Body of pancreas (tissue), 4 donors: ENCODE results near the gene TUBB2A. TPM values are rescaled to one million over a fixed set of nuclear protein-coding genes. Genes with fewer than 3 reads are reported as not detected.
"Not testable (repeated sequence)": the region's sequence is repeated elsewhere in the genome, so short reads cannot be mapped to it uniquely, and the experiment has no call there.

Experiments
- ATAC-seq: fragments of 150-250 bp; one replicate; pipeline ENCODE4 v1.9.1; 2016
- DNase-seq, 4 donors: peaks; one replicate each; pipeline ENCODE4 v3.0.0-alpha.2; 2019
- H3K27ac ChIP-seq, 4 donors: fragments of 200-600 bp; sonication (generic); 1 replicate in 3 of 4; 2 replicates in 1 of 4; pipeline versions ENCODE4 v1.5.1 to v1.6.1; 2016 to 2019; ENCODE audit warnings: mild to moderate bottlenecking in 1 of 4, mixed read lengths in 1 of 4, moderate library complexity in 1 of 4
- H3K27me3 ChIP-seq, 2 donors: fragments of 200-600 bp; sonication (generic); one replicate each; pipeline ENCODE4 v1.6.0; 2016; ENCODE audit warnings: mild to moderate bottlenecking in 1 of 2
- H3K36me3 ChIP-seq, 2 donors: fragments of 200-600 bp; sonication (generic); replicated peaks in 1 of 2; 2 replicates each; pipeline ENCODE4 v1.5.1; 2016; ENCODE audit warnings: low read depth in 2 of 2; ENCODE audit not compliant: insufficient read depth in 1 of 2
- H3K4me1 ChIP-seq: fragments of 200-600 bp; sonication (generic); one replicate; pipeline ENCODE4 v1.6.0; 2016
- H3K4me3 ChIP-seq, 2 donors: fragments of 200-600 bp; sonication (generic); 1 replicate in 1 of 2; 2 replicates in 1 of 2; pipeline ENCODE4 v1.5.1; 2016 to 2019
- H3K9me3 ChIP-seq, 3 donors: fragments of 200-600 bp; sonication (generic); 1 replicate in 2 of 3; 2 replicates in 1 of 3; pipeline ENCODE4 v1.5.1; 2016
- POLR2A ChIP-seq, 3 donors: fragments of 450-650 bp; IDR thresholded peaks; one replicate each; pipeline ENCODE4 v1.6.1; 2016; ENCODE audit warnings: antibody characterized with exemption in 3 of 3, mild to moderate bottlenecking in 2 of 3
- whole genome bisulfite sequencing, 2 donors: methylation state at CpG; one replicate each; pipeline ENCODE4 v1.1.5; 2017; 5-methylcytosine and 5-hydroxymethylcytosine counted together
- intact Hi-C: fragments of 100-400 bp; cut with DNase I; formaldehyde crosslinking; loops from one replicate; pipeline ENCODE4 v1.15.1; 2023
- total RNA-seq, 2 donors: library from RNA; depleted of rRNA; stranded (reverse); fragments of >200 nt; gene quantifications; one replicate each; pipeline ENCODE4 v1.1.0, GENCODE V29; 2016
- TF ChIP-seq, protein P1 (sequence below), 7 experiments: fragments of 450-650 bp in 4 of 7; fragments of 200-600 bp in 3 of 7; sonication (generic) in 3 of 7; IDR thresholded peaks; one replicate each; pipeline ENCODE4 v1.5.1; 2016 to 2019; ENCODE audit warnings: antibody characterized with exemption in 7 of 7

TUBB2A gene
- total RNA-seq, 2 donors from 2014 or later, result 44.9 to 54.1 TPM

DNA sequence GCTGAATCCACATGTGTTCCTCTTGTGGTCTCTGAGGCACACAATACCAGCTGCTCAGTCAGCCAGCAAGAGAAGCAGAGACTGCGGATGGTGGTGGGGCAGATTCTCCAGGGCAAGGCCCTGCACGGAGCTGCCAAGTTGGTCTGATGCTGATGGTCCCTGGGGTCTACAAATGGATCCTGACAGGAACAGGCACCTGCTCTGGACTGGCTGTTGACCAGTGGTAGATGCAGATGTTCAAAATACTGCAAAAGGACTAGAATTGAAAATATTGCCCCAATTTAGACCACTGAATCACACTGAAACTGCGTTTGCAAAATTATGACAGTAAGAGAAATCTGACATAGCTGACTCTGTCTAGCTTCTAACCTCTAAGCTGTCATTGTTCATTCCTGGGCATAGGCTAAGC, 29.6 kb upstream of the TUBB2A start:
- Histone ChIP-seq H3K36me3 (no peaks in the 10 kb centered on the region), H3K4me3 (no peak overlapping the region), H3K9me3 (no peaks in the 10 kb centered on the region), H3K4me1 (no peaks in the 10 kb centered on the region), H3K27me3 (no peaks in the 10 kb centered on the region), H3K27ac (no peak overlapping the region)
- 91 to 94% methylated on average over 1 to 3 of the region's 3 CpGs for WGBS, 2 donors
- intact Hi-C loops, result no loop called here
- TF ChIP-seq POLR2A (IDR thresholded peaks at IDR 0.05), result no peak
- TF ChIP-seq, protein P1, sequence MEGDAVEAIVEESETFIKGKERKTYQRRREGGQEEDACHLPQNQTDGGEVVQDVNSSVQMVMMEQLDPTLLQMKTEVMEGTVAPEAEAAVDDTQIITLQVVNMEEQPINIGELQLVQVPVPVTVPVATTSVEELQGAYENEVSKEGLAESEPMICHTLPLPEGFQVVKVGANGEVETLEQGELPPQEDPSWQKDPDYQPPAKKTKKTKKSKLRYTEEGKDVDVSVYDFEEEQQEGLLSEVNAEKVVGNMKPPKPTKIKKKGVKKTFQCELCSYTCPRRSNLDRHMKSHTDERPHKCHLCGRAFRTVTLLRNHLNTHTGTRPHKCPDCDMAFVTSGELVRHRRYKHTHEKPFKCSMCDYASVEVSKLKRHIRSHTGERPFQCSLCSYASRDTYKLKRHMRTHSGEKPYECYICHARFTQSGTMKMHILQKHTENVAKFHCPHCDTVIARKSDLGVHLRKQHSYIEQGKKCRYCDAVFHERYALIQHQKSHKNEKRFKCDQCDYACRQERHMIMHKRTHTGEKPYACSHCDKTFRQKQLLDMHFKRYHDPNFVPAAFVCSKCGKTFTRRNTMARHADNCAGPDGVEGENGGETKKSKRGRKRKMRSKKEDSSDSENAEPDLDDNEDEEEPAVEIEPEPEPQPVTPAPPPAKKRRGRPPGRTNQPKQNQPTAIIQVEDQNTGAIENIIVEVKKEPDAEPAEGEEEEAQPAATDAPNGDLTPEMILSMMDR (IDR thresholded peaks at IDR 0.05), result no peak
- ATAC-seq (no peak), DNase-seq (no peak)

DNA sequence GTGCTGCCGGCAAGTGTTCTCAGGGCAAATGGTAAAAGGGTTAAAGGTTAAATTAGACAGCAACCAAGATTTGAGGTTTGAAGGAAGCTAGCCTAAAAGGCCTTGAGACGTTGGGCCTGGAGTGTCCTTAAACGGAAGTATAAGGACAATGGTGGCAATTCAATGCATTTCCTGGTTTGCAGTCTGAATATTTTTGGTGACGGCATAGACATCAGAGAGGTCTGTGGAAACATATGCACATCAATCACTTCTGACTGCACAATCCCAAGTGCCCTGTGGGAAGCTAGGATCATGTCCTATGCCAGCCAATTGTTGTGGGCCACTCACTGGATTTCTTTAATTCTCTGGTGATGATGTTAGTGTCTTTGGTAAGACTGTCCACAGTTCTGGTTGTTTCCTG, 25.7 kb upstream of the TUBB2A start:
- no peak overlapping the region for H3K4me3 ChIP-seq
- TF ChIP-seq, protein P1 (IDR thresholded peaks at IDR 0.05), result no peak
- no peak for TF ChIP-seq POLR2A (IDR thresholded peaks at IDR 0.05)
- no peaks in the 10 kb centered on the region for H3K36me3 ChIP-seq
- intact Hi-C loops, result no loop called here
- no peaks in the 10 kb centered on the region for H3K9me3 ChIP-seq
- H3K27me3 ChIP-seq, result no peaks in the 10 kb centered on the region
- WGBS, 2 donors, result 80 to 85% methylated on average over 4 of the region's 4 CpGs
- no peak overlapping the region for H3K27ac ChIP-seq
- DNase-seq (no peak), ATAC-seq (no peak)
- H3K4me1 ChIP-seq, result no peaks in the 10 kb centered on the region

DNA sequence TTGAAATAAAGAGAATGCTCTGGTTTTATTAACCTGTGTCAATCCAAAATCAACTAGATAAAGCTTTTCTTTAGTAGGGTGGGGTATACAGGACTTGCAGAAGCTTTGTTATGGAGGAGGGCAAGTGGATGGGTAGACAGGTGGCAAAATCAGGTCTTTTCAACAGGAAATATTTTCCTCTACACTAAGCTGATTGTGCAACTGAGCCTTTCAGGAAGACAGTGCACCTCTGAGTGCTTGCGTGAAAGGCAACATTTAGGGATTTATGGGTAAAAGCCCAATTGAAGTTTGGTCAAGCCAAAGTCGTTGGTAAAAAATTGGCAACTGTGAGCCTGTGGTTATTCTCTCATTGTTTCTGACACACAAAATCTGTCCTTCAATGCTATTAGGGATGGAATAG, 23.8 kb upstream of the TUBB2A start:
- TF ChIP-seq POLR2A (IDR thresholded peaks at IDR 0.05), result no peak
- TF ChIP-seq, protein P1 (IDR thresholded peaks at IDR 0.05), result no peak
- Histone ChIP-seq H3K4me3 (no peak overlapping the region), H3K27me3 (no peaks in the 10 kb centered on the region), H3K4me1 (no peaks in the 10 kb centered on the region), H3K27ac (no peak overlapping the region), H3K9me3 (no peaks in the 10 kb centered on the region), H3K36me3 (no peaks in the 10 kb centered on the region)
- 62 to 79% methylated on average over 2 of the region's 2 CpGs for WGBS, 2 donors
- ATAC-seq, result no peak
- intact Hi-C loops, result no loop called here
- no peak for DNase-seq

DNA sequence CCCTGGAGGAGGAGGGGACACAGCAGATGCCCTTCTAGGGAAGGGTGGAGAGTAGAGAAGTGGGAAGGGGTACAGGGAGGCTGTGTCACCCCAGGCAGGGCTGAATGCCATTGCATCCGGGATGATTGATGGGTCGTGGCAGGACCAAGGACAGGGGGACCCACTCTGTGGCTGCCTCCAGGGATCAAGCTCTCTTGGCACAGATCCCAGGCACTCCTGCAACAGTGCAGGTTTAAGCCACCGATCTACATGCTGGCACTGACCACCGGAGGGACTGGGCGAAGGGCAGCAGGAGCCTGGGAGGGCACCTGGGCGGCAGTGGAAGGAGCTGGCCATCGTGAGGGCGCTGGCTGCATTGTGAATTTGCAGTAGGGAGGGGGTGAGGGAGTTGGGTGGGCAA, 22.6 kb upstream of the TUBB2A start:
- intact Hi-C loops, H3K4me1 ChIP-seq, H3K27ac ChIP-seq, H3K4me3 ChIP-seq, H3K9me3 ChIP-seq, H3K36me3 ChIP-seq, H3K27me3 ChIP-seq: not testable (repeated sequence)
- DNase-seq, result peak in 1 of 4 donors; percentile 26
- peak; percentile 60 for ATAC-seq
- WGBS, 2 donors, result 55 to 64% methylated on average over 3 to 7 of the region's 8 CpGs

DNA sequence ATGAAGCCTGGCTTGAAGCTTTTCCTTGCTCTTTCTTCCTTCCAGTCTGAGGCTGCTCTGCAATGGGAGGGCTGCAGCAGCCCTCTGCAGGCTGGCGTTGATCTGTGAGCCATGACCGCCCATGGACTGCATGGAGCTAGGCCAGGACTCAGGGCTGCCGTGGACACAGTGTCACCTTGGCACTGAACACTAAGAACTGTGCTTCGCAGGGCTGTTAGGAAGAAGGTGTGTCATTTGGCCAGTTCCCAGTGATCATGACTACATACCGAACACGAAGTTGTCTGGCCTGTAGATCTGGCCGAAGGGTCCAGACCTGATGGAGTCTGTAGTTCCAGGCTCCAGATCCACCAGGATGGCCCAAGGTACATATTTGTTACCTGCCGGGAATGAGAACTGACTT, 21.3 kb upstream of the TUBB2A start:
- H3K27me3 ChIP-seq, H3K4me1 ChIP-seq, H3K27ac ChIP-seq, intact Hi-C loops, H3K9me3 ChIP-seq, H3K4me3 ChIP-seq, H3K36me3 ChIP-seq: not testable (repeated sequence)
- WGBS, 2 donors, result 50 to 60% methylated on average over 2 to 5 of the region's 8 CpGs
- DNase-seq, result peak in 1 of 4 donors; percentile 32
- peak; percentile 71 for ATAC-seq

DNA sequence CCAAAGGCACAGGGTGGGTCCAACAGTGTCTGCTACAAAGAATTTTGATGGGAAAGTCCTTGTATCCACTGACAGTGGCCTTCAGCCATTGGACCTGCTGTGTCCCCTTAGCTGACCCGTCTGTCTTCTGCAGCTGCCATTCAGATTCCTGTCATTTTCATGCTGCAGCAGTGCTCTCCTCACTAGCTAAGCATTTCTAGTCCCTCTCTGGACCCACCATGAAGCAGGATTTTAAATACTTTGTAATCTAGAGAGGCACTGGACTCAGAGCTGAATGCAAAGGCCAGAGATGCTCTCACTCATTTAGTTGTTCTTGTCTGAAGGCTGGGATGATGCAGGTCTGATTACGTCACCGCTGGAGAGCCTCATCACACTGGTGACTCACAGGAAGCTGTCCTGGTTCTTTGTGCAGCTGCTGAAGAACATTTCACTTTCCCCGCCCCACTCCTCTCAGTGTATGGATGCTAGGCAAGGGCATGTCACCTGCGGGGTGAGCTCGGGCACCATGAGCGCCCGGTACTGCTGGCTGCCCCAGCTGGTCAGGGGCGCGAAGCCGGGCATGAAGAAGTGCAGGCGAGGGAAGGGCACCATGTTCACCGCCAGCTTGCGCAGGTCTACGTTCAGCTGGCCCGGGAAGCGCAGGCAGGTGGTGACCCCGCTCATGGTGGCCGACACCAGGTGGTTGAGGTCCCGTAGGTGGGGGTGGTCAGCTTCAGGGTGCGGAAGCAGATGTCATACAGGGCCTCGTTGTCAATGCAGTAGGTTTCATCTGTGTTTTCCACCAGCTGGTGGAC, 19.4 kb upstream of the TUBB2A start:
- TF ChIP-seq POLR2A (IDR thresholded peaks at IDR 0.05), result no peak
- TF ChIP-seq, protein P1 (IDR thresholded peaks at IDR 0.05), result no peak
- 79 to 90% methylated on average over 13 of the region's 22 CpGs for WGBS, 2 donors
- H3K27ac ChIP-seq, result no peak overlapping the region
- no peaks in the 10 kb centered on the region for H3K36me3 ChIP-seq
- H3K4me1 ChIP-seq, result no peaks in the 10 kb centered on the region
- no peak overlapping the region for H3K4me3 ChIP-seq
- H3K27me3 ChIP-seq, result no peaks in the 10 kb centered on the region
- intact Hi-C loops, result no loop called here
- H3K9me3 ChIP-seq, result no peaks in the 10 kb centered on the region
- peak in 1 of 4 donors; percentile 49 for DNase-seq
- peak; percentile 30 for ATAC-seq
